ENCODE results near the gene SYPL1. TPM values are rescaled to one million over a fixed set of nuclear protein-coding genes. Genes with fewer than 3 reads are reported as not detected.
A peak's percentile ranks its signal among the peaks of the same experiment; 100 is the strongest.

The SYPL1 gene
- total and polyA plus RNA-seq, 9 of the 15 experiments (the other 6 are each of a cell fraction or from before 2014, with no cell fraction given) = 23.8 to 214 (median 70.2) TPM

GRCh38 chr7:106064316-106064715 lies 47.8 kb downstream of the SYPL1 start:
- H3K4me3 ChIP-seq = no peak overlapping the region
- in situ Hi-C loops (cut with MboI) = no loop called here
- FAIRE-seq = no peak

More at GRCh38 chr7:106064316-106064715, 47.8 kb downstream of the SYPL1 start:
- ChIA-PET CTCF (ENCODE audit: low intra/inter-chr PET ratio) (no interaction called here), POLR2A (interaction anchor here (0.6 kb wide), 1 partner anchor 1181 kb away, joined by 3 read pairs; no protein-coding TSS in a partner anchor)
- Histone ChIP-seq H4K20me1 (replicated peaks; ENCODE audit: control insufficient read depth, insufficient read depth, low read length) (peaks cover 7% of the 10 kb centered on the region; the same call in 1 of the 2 replicates), H3K9me1 (ENCODE audit: control insufficient read depth, insufficient read depth, low read length) (peaks cover 7% of the 10 kb centered on the region), H3K79me2 (ENCODE audit: control insufficient read depth, insufficient read depth, low read length) (no peaks in the 10 kb centered on the region), H3K4me2 (ENCODE audit: insufficient read depth, low read length) (no peak overlapping the region), H2AFZ (ENCODE audit: low read depth, low read length) (no peak overlapping the region), H3K27ac (ENCODE audit: extremely low read depth, low read depth, low read length) (no peak overlapping the region), H3K4me1 (replicated peaks in 1 of 2; ENCODE audit: control insufficient read depth in 2 of 2, insufficient read depth in 2 of 2, low read length in 2 of 2) (peaks cover 11 to 20% of the 10 kb centered on the region in 2 experiments), H3K36me3 (ENCODE audit: control insufficient read depth, insufficient read depth, low read length) (no peaks in the 10 kb centered on the region), H3K9me3 (replicated peaks; ENCODE audit: control insufficient read depth, insufficient read depth, low read depth, low read length) (no peaks in the 10 kb centered on the region), H3K27me3 (ENCODE audit: control insufficient read depth in 2 of 2, insufficient read depth in 2 of 2, low read length in 2 of 2) (peaks cover 22 to 56% of the 10 kb centered on the region in 2 experiments; a peak in 4 of 5 replicates), H3K9ac (ENCODE audit: insufficient read depth in 1 of 2, low read depth in 2 of 2, low read length in 2 of 2) (no peak overlapping the region)
- TF ChIP-seq ELF1 (tag; IDR thresholded peaks at IDR 0.05) (no peak), ZNF263 (CRISPR knock-in tag; IDR thresholded peaks at IDR 0.05; ENCODE audit: borderline replicate concordance) (0 out of 2 replicates have a peak, but pooled peaks have one; percentile 6), SMARCC2 (IDR thresholded peaks at IDR 0.05; ENCODE audit: low read depth) (no peak), ZBTB1 (CRISPR knock-in tag; IDR thresholded peaks at IDR 0.05; ENCODE audit: borderline replicate concordance, low read depth) (0 out of 2 replicates have a peak, but pooled peaks have one; percentile 23), ZZZ3 (IDR thresholded peaks at IDR 0.05) (no peak)
- TF ChIP-seq, protein P1, sequence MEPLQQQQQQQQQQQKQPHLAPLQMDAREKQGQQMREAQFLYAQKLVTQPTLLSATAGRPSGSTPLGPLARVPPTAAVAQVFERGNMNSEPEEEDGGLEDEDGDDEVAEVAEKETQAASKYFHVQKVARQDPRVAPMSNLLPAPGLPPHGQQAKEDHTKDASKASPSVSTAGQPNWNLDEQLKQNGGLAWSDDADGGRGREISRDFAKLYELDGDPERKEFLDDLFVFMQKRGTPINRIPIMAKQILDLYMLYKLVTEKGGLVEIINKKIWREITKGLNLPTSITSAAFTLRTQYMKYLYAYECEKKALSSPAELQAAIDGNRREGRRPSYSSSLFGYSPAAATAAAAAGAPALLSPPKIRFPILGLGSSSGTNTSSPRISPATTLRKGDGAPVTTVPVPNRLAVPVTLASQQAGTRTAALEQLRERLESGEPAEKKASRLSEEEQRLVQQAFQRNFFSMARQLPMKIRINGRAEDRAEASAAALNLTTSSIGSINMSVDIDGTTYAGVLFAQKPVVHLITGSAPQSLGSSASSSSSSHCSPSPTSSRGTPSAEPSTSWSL (CRISPR knock-in tag; IDR thresholded peaks at IDR 0.05; ENCODE audit: borderline replicate concordance) = no peak
- TF ChIP-seq, protein P2, sequence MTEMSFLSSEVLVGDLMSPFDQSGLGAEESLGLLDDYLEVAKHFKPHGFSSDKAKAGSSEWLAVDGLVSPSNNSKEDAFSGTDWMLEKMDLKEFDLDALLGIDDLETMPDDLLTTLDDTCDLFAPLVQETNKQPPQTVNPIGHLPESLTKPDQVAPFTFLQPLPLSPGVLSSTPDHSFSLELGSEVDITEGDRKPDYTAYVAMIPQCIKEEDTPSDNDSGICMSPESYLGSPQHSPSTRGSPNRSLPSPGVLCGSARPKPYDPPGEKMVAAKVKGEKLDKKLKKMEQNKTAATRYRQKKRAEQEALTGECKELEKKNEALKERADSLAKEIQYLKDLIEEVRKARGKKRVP (CRISPR knock-in tag; IDR thresholded peaks at IDR 0.05) = no peak
- intact Hi-C loops (cut with micrococcal nuclease) = no loop called here
- DNase-seq (ENCODE audit: extremely low read depth in 1 of 4, low spot score in 3 of 4) (no peak), ATAC-seq (peak; percentile 34)
- BruUV-seq (replicated peaks) = no TSS peak
- WGBS (ENCODE audit: insufficient coverage, low coverage, missing lambda C conversion rate) = 13% methylated on average over 8 of the region's 8 CpGs

Measured in K562 (cell line).